Fibroblast of mammary gland (primary cell): ENCODE data around the gene RASIP1.
A peak's percentile ranks its signal among the peaks of the same experiment; 100 is the strongest.

Source experiments
- DNase-seq: peaks from one replicate; pipeline ENCODE4 v3.0.0-alpha.2; 2010; ENCODE audit warnings: low read depth
- H3K4me3 ChIP-seq: 2 replicates; pipeline ENCODE4 v1.5.1; 2011; ENCODE audit warnings: low read depth, mild to moderate bottlenecking, low read length, moderate library complexity; ENCODE audit not compliant: control insufficient read depth
- CTCF ChIP-seq: conservative IDR thresholded peaks from 2 replicates; pipeline ENCODE4 v1.5.1; 2011; ENCODE audit warnings: low read depth, low read length, inconsistent platforms; ENCODE audit not compliant: control insufficient read depth, insufficient read depth

Gene RASIP1

DNA sequence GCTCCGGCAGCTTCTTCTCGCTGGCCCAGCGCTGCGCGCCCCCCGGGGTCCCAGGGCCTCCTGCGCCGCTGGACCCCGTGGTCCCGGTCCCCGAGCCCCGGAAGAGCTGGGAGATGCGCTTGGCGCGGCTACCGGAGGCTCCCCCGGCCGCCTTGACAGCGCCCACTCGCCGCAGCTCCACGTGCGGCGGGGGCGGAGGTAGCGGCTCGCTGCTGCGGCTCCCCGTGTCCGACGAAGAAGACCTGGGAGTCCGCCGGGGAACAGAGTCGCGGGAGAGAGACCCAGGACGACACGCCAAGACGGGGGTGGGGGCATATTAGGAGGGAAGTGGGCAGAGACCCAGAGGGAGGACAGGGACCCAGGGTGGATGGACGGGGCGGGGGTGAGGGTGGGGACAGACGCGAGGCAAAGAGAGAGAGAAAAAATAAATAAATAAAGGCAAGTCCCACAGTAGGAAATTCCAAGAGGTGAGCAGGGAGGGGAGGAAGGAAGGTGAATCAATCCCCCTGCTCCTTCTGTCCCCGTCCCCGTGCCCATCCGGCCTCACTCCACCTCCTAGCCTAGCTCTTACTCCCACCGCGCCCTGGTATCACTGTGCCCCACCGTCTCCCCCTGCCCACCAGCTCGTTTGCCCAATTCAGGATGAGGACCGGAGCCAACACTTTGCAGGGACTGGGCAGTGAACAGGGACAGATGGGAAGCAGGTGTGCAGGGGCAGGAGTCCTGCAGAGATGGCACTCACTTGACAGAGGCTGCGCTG, 826 bp downstream of the RASIP1 start:
- no peak overlapping the region for H3K4me3 ChIP-seq
- no peak for TF ChIP-seq CTCF
- DNase-seq: no peak

- no peak for TF ChIP-seq CTCF
- peak; percentile 61 for DNase-seq
- no peak overlapping the region for H3K4me3 ChIP-seq
These were observed 1.6 kb downstream of the RASIP1 start for GRCh38 chr19:48738557-48739403.

DNA sequence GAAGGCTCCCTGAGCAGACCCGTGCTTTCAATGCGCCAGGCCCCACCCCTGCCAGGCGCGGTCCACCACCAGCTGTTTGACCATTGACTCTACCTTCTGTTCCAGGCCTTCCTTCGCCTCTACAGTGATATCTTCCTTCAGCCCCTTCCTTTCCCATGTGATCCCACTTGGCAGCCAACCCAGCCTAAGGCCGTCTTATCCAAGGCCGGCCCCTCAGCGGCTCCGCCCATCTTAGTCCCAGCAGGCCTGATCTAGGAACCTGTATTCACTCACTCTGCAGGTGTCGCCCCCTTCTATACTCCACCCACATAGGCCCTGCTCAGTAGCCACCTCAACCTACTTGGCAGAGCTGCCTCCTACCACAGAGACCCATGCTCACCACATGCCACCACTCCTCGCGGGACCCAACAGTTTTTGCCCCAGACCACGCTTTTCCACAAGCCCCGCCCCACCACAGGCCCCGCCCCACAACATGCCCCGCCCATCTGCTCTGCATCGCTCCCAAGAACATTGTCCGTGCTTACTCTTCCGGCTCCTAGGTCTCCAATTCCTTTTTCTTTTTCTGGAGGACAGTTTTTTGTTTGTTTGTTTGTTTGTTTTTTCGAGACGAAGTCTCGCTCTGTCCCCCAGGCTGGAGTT, 2.9 kb downstream of the RASIP1 start:
- no peak overlapping the region for H3K4me3 ChIP-seq
- no peak for DNase-seq
- TF ChIP-seq CTCF: no peak

GRCh38 chr19:48735031-48735615, 5.3 kb downstream of the RASIP1 start:
- no peak for DNase-seq
- TF ChIP-seq CTCF: no peak
- H3K4me3 ChIP-seq: no peak overlapping the region

DNA sequence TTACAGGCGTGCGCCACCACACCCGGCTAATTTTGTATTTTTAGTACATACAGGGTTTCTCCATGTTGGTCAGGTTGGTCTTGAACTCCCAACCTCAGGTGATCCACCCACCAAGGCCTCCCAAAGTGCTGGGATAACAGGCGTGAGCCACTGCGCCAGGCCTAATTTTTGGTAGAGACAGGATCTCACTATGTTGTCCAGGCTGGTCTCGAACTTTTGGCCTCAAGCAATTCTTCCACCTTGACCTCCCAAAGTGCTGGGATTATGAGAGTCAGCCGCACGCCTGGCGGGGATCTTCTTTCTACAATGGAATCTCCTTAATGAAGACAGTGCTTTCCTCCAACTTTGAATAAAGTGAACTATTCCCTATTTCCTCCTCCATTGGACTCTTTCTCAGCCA, 5.8 kb downstream of the RASIP1 start:
- no peak overlapping the region for H3K4me3 ChIP-seq
- no peak for TF ChIP-seq CTCF
- no peak for DNase-seq

- H3K4me3 ChIP-seq: no peak overlapping the region
- TF ChIP-seq CTCF: no peak
- no peak for DNase-seq
These were observed 9.0 kb downstream of the RASIP1 start for GRCh38 chr19:48731452-48731851.
